Placental epithelial cell (primary cell): ENCODE measurements around the gene TXNDC9. TPM values are rescaled to one million over a fixed set of nuclear protein-coding genes. Genes with fewer than 3 reads are reported as not detected.

Experiments
- total RNA-seq: library from RNA; depleted of rRNA; stranded (reverse); fragments of >200 nt; gene quantifications from 2 replicates; pipeline ENCODE4 v1.2.3, GENCODE V29; 2012

Gene TXNDC9, protein sequence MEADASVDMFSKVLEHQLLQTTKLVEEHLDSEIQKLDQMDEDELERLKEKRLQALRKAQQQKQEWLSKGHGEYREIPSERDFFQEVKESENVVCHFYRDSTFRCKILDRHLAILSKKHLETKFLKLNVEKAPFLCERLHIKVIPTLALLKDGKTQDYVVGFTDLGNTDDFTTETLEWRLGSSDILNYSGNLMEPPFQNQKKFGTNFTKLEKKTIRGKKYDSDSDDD
- total RNA-seq = 33.0 and 59.8 TPM in 2 replicates

GRCh38 chr2:99335911-99336803 is at the start of gene TXNDC9:
TXNDC9 (minus strand) TSS chr2:99336333; CDS start chr2:99333210, 3,123 bp downstream.

DNA sequence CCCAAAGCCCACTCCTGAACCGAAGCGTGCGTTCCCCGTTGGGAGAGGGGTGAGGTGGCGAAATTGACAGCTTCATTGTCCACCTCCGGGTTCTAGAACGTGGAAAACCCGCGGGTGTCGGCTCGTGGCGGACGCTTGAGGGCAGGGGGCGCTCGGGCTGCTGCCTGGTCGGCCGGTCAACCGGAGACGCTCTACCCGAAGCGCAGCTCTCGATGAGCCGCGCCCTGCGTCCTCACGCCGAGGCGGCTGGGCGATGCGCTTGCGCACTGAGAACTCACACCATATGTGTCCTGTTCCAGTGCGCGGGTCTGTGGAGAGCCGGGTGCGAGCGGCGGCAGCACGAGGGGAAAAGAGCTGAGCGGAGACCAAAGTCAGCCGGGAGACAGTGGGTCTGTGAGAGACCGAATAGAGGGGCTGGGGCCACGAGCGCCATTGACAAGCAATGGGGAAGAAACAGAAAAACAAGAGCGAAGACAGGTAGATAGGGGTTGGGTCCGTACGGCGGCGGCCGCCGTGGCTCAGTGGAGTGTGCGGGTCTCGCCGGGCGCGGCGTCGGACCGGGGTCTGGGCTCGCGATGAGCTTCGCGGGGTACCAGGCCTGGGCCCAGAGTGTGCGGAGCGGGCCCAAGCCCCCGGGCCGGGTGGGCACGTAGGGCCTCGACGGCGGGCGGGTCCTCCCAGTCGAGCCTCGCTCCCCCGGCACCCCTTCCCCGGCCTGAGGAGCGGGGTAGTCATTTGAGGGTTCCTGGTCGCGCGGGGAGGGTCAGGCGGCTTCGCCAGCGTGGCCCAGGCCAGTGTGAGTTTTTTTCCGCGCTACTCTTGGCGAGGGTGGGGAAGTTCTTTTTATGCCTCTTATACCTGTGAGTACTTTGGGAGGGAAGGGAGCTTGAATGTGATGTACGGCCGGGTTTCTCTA is 1.2 kb upstream of the TXNDC9 start, which contains the start of gene EIF5B:
EIF5B (plus strand) TSS at position 277 of the 916 bp plus-strand sequence; CDS start at position 443, 166 bp downstream.

GRCh38 chr2:99301097-99301496 is 35.0 kb downstream of the TXNDC9 start, which contains the start of gene LYG1:
LYG1 (minus strand) TSS chr2:99301197; CDS start chr2:99295670, 5,527 bp downstream.

Other genes with a start within 250 kb of the TXNDC9 start
- 0.22 and 0.79 TPM in 2 replicates for gene C2orf15, start 194.6 kb downstream of the TXNDC9 start, total RNA-seq
- 2.9 and 6.7 TPM in 2 replicates for gene TSGA10, start 181.4 kb downstream of the TXNDC9 start, total RNA-seq
- gene LIPT1, start 181.4 kb downstream of the TXNDC9 start, total RNA-seq = 2.4 and 3.0 TPM in 2 replicates
- gene MITD1, start 155.3 kb downstream of the TXNDC9 start, total RNA-seq = 17.1 and 18.1 TPM in 2 replicates
- 30.4 and 35.7 TPM in 2 replicates for gene MRPL30, start 155.1 kb downstream of the TXNDC9 start, total RNA-seq
- gene LYG2, start 80.7 kb downstream of the TXNDC9 start, total RNA-seq = not detected in 2 replicates
- 0.79 TPM in 1 of 2 replicates, not detected in the other for gene LYG1, start 35.1 kb downstream of the TXNDC9 start, total RNA-seq
- 12.2 and 16.1 TPM in 2 replicates for gene EIF5B, start 1.1 kb upstream of the TXNDC9 start, total RNA-seq
- gene REV1, start 153.7 kb upstream of the TXNDC9 start, total RNA-seq = 26.8 and 39.3 TPM in 2 replicates